Kidney glomerular epithelial cell (primary cell): ENCODE data around the gene CCT4.
A peak's percentile ranks its signal among the peaks of the same experiment; 100 is the strongest.
"Not testable (repeated sequence)": the region's sequence is repeated elsewhere in the genome, so short reads cannot be mapped to it uniquely, and the experiment has no call there.

Experiments used
- DNase-seq: peaks from one replicate; lab custom pipeline; 2025; lab: John Stamatoyannopoulos, UW

Gene CCT4

DNA sequence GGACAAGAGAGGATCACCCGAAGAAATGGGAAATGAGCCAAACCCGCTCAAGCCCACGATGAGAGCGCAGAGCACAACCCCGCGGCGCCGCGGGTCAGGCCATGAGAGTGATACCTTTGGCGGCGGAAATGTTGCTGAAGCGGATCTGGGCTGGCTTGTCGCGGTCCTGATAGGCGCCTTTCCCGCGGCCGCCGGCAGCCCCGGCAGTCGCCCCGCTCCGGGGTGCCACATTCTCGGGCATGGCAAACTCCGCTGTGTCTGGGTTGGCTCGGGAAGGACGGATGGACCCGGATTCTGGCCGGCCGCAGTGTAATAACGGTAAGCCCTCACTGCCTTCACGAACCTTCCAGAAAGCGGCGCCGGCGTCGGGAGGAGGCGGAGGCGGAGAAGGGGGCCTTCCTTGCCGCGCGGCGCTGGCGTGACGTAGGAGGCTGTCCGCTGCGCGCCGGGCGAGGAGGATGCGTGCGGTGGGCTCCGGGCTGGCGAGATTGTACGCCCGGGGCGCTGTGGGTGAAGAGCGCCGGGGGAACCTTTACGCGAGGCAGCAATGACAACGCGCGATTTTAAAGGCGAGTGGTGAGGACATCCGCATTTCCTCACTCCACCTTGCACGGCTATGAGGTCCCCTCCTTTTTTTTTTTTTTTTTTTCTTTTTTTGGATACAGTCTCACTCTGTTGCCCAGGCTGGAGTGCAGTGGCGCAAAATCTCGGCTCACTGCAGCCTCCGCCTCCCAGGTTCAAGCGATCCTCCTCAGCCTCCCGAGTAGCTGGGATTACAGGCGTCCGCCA is at the start of gene CCT4:
CCT4 (minus strand) TSS at position 390 of the 789 bp plus-strand sequence; CDS start at position 241, 149 bp downstream.
- peak; percentile 60 for DNase-seq

DNA sequence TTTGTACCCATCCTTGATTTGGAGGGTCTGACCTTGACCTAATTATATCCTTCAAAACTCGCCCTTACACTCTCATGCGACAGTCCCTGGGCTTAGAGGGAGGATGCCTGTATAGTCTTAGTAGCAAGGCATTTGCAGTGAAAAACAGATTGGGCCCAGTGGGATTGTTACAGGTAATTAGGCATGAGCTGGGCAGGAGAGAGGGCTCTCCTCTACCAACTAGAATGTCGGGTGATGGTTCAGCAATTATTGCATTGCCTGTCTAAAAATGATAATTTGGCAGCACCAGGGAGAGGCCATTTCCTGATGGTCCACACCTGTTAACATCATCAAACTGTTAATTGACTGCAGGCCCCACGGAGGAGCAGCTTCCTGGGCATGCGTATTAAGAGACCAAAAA is 49.4 kb upstream of the CCT4 start:
- no peak for DNase-seq

DNA sequence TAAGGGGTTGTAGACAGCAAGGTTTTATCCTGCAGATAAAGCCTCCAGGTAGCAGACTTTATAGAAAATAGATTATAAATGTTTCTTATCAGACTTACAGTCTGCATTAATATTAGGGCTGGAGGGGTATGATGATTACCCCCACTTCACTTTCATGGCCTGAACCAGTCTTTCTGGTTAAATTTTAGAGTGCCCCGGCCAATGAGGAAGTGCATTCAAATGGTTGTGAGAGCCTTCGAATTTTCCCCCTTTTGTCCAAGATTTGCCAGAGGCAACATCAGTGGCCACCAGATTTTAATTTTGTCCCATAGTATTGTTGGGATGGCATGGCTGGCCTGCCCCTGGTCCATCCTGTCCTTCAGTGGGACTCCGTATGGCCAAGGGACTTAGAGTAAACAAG is 48.6 kb upstream of the CCT4 start:
- no peak for DNase-seq

- peak; percentile 73 for DNase-seq
These were observed 40.5 kb upstream of the CCT4 start for GRCh38 chr2:61928826-61929461.

DNA sequence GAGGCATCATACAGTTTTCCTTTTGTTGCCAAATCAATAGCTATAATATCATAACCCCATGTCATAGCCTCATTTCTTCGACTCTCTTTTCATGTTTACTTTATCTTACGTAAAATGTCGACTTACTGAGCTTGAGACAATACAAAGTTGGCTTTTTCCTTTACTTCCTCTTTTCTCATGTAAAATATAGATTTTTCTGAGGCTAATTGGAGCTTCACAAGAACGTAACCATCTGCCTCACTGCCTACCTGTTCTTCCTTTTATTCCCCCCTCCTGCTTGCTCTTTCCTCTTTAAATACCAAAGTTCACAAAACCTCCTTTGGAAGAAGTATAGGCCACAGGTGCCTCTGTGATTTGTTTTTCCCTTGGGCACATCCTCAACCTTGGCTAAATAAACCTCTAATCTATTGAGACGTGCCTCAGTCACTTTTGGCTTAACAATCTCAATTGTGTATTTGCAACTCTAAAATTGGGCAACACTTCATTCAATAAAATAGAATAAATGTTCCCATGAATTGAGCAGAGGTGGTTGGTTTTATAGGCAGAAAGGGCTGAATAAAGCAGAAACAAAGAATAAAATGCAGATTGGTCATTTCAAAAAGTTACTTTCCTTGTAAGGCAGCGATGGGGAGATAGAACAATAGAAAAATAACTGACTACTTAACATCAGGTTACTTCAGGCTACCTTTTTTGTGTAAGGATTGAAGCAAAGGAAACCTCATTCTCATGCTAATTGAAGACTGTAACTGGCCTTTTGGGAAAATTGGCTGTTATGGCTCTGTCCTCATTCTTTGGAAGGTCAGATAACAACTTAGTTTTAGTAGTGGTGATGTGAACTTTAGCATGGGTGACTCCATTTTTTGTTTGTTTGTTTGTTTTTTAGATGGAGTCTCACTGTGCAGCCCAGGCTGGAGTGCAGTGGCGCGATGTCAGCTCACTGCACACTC is 38.3 kb upstream of the CCT4 start:
- DNase-seq: no peak

- DNase-seq: no peak
These were observed 36.6 kb upstream of the CCT4 start for GRCh38 chr2:61924895-61925663.

- no peak for DNase-seq
These were observed 34.3 kb upstream of the CCT4 start for GRCh38 chr2:61922714-61923113.

DNA sequence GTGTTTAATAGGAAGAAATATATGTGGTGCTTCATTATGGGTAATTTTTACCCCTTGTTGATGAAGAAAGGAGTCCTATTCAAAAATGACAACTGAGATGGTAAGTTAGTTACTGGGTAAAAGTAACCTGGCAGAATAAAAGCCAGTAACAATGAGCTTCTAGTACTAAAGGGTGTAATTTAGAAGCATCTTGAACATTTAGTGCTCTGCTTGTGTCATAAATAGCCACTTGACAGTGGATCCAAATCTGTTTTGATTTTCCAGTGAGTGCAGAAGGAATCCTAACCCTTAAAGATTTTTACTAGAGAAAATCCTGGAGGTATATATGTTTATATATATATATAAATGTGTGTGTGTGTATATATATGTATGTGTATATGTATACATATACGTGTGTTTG is 32.1 kb upstream of the CCT4 start:
- no peak for DNase-seq

DNA sequence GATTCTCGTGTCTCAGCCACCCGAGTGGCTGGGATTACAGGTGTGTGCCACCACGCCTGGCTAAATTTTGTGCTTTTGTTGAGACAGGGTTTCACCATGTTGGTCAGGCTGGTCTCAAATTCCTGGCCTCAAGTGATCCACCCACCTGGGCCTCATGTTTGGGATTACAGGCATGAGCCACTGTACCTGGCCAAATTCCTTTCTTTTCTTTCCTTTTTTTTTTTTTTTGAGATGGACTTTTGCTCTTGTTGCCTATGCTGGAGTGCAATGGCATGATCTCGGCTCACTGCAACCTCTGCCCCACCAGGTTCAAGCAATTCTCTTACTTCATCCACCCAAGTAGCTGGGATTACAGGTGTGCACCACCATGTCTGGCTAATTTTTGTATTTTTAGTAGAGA is 26.3 kb upstream of the CCT4 start:
- not testable (repeated sequence) for DNase-seq

DNA sequence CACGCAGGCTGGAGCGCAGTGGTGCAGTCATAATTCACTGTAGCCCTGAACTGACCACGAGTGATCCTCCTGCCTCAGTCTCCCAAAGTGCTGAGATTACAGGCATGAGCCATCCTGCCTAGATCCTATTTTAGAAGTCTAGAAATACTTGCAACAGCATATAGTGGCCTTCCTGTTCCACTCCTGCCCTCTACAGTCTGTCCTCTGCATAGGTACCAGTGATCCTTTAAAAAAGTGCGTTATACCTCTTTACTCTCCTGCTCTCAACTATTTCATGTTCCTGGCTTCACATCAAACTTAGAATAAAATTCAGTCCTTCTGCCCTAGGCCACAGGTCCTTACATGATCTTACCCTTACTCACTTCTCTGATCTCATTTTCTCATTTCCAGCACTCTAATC is 23.1 kb upstream of the CCT4 start:
- no peak for DNase-seq

DNA sequence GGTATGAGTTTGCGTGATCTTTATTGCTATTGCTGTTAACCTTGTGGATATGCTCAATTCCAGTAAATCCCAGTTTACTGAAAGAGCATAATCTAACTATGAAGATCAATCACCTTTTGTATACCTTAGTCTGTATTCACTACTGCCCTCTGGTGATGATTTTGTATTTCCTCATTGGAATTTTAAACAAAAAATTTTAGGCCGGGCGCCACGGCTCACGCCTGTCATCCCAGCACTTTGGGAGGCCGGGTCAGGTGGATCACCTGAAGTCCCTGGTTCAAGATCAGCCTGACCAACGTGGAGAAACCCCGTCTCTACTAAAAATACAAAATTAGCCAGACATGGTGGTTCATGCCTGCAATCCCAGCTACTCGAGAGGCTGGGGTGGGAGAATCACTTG is 22.1 kb upstream of the CCT4 start:
- no peak for DNase-seq

- no peak for DNase-seq
These were observed 20.7 kb upstream of the CCT4 start for GRCh38 chr2:61909116-61909515.

DNA sequence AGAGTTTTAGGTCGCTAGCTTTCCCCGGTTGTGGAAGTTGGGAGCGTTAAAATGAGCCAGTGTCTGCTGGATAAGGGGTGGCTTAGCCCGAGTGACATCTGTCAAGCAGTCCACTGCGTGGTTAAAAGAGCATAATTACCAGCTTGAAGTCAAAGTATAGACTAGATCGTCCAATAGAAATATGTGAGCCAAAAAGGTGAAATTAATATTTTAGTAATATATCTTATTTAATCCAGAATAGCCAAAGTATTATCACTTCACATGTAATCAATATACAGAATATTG is 17.7 kb upstream of the CCT4 start:
- DNase-seq: no peak

- DNase-seq: peak; percentile 58
These were observed 17.1 kb upstream of the CCT4 start, which contains the start of gene COMMD1 for GRCh38 chr2:61905372-61906185. Gene COMMD1, plus strand, starts transcription at chr2:61905674. Its CDS starts 5 bp downstream, at chr2:61905679.

- DNase-seq: no peak
These were observed 11.8 kb upstream of the CCT4 start for GRCh38 chr2:61900281-61900680.

- no peak for DNase-seq
These were observed 10.4 kb upstream of the CCT4 start for GRCh38 chr2:61898810-61899209.

DNA sequence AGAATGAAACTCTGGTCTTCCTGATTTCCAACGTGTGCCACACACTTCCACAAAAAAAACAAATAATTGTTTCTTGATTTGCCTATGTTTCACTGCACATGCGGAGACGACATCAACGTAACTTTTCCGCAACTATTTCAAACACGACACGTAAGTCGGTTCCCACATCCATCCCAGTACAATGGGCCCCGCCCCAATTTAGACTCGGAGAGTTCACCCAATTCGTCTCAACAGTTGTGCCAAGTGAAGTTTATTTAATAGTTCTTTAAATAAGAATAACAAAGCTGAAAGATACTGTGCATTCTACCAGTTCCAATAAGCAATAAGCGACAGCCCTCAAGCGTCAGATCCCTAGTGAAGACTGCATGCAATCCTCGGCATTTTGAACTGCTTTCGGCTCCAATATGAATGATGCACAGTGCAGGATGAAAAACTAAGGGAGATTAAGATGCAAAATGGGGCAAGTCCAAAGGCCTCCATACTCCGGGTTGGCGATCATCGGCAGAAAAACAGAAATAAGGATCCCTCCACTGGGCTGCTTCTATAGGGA is 664 bp downstream of the CCT4 start:
- peak; percentile 28 for DNase-seq

- no peak for DNase-seq
These were observed 2.4 kb downstream of the CCT4 start for GRCh38 chr2:61885896-61886603.

- no peak for DNase-seq
These were observed 5.6 kb downstream of the CCT4 start for GRCh38 chr2:61882850-61883249.

- DNase-seq: not testable (repeated sequence)
These were observed 9.1 kb downstream of the CCT4 start for GRCh38 chr2:61879351-61879750.
